Astrocyte (in vitro differentiated cells and primary cell): ENCODE measurements around the gene LIN37.

Experiments
- EZH2 ChIP-seq: IDR thresholded peaks from 2 replicates; pipeline ENCODE4 v1.6.1; 2012; ENCODE audit warnings: mild to moderate bottlenecking, low read length, inconsistent platforms; ENCODE audit not compliant: insufficient read depth
- TF ChIP-seq, protein P1 (sequence below): IDR thresholded peaks from 2 replicates; pipeline ENCODE4 v1.5.1; 2011; ENCODE audit warnings: low read depth, mild to moderate bottlenecking, inconsistent platforms, low read length, moderate library complexity; ENCODE audit not compliant: insufficient read depth

DNA sequence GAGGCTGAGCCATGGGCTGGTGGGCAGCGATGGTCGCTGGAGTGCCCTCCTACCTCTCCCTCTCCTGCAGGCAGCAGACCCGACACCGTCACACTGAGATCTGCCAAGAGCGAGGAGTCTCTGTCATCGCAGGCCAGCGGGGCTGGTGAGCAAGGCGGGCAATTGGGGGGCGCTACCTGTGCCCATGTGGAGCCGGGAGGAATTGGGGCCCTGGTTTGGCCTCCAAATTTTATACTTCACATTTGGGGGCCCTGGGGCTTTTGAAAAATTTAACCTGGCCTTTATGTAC, 36.9 kb downstream of the LIN37 start:
- TF ChIP-seq, protein P1, sequence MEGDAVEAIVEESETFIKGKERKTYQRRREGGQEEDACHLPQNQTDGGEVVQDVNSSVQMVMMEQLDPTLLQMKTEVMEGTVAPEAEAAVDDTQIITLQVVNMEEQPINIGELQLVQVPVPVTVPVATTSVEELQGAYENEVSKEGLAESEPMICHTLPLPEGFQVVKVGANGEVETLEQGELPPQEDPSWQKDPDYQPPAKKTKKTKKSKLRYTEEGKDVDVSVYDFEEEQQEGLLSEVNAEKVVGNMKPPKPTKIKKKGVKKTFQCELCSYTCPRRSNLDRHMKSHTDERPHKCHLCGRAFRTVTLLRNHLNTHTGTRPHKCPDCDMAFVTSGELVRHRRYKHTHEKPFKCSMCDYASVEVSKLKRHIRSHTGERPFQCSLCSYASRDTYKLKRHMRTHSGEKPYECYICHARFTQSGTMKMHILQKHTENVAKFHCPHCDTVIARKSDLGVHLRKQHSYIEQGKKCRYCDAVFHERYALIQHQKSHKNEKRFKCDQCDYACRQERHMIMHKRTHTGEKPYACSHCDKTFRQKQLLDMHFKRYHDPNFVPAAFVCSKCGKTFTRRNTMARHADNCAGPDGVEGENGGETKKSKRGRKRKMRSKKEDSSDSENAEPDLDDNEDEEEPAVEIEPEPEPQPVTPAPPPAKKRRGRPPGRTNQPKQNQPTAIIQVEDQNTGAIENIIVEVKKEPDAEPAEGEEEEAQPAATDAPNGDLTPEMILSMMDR: no peak
- no peak for TF ChIP-seq EZH2
